Bronchial epithelial cell (primary cell): Measurements from ENCODE around the gene CMYA5. TPM values are rescaled to one million over a fixed set of nuclear protein-coding genes. Genes with fewer than 3 reads are reported as not detected.
A peak's percentile ranks its signal among the peaks of the same experiment; 100 is the strongest.
"Not testable (repeated sequence)": the region's sequence is repeated elsewhere in the genome, so short reads cannot be mapped to it uniquely, and the experiment has no call there.

Experiments
- DNase-seq: peaks from one replicate; pipeline ENCODE4 v3.0.0-alpha.2; 2010; ENCODE audit warnings: low read depth
- FAIRE-seq: peaks from 2 replicates; lab custom pipeline; 2011; peaks lifted over from hg19 to GRCh38; lab: Jason Lieb, UNC
- H3K27me3 ChIP-seq: 2 replicates; pipeline ENCODE4 v1.5.1; 2011; ENCODE audit warnings: low read length; ENCODE audit not compliant: control insufficient read depth, insufficient read depth
- H3K36me3 ChIP-seq: 2 replicates; pipeline ENCODE4 v1.5.1; 2011; ENCODE audit warnings: low read length; ENCODE audit not compliant: control insufficient read depth, insufficient read depth
- H3K4me3 ChIP-seq: 2 replicates; pipeline ENCODE4 v1.5.1; 2011; ENCODE audit warnings: mild to moderate bottlenecking, low read depth, low read length, control low read depth
- CTCF ChIP-seq: IDR thresholded peaks from 2 replicates; pipeline ENCODE4 v1.5.1; 2011; ENCODE audit warnings: mild to moderate bottlenecking, moderate library complexity, low read length, control low read depth, inconsistent platforms; ENCODE audit not compliant: insufficient read depth, severe bottlenecking
- total RNA-seq: library from RNA; depleted of rRNA; stranded (reverse); fragments of >200 nt; gene quantifications from 2 replicates; pipeline ENCODE4 v1.2.1, GENCODE V29; 2014

CMYA5 gene
- total RNA-seq, 1 donor from 2014 or later, result 0.26 TPM

- Histone ChIP-seq H3K27me3 (no peaks in the 10 kb centered on the region), H3K4me3 (no peak overlapping the region), H3K36me3 (no peaks in the 10 kb centered on the region)
- no peak for DNase-seq
- no peak for FAIRE-seq
- no peak for TF ChIP-seq CTCF
Observed at GRCh38 chr5:79663212-79663611, 26.4 kb upstream of the CMYA5 start.

DNA sequence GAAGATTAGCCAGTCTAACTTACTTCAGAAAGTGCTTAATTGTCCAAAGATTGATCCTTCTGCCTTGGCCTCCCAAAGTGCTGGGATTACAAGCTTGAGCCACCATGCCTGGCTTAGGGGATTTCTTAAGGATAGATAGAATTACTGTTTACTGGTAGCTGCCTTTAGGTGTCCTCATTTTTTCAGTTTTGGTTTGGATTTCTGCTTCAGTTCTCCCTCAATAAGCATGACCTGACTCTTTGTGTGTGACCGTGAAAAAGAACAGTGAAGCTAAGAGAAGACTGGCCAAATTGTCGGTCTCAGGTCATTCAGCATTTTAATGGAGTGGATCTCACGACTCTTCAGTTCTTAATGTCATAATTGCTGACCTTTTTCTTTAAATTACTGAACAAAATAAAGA is 22.9 kb upstream of the CMYA5 start:
- Histone ChIP-seq H3K36me3 (no peaks in the 10 kb centered on the region), H3K27me3 (no peaks in the 10 kb centered on the region), H3K4me3 (no peak overlapping the region)
- DNase-seq (no peak), FAIRE-seq (no peak)
- no peak for TF ChIP-seq CTCF

GRCh38 chr5:79672392-79672791 is 17.2 kb upstream of the CMYA5 start:
- Histone ChIP-seq H3K27me3 (no peaks in the 10 kb centered on the region), H3K36me3 (no peaks in the 10 kb centered on the region), H3K4me3 (no peak overlapping the region)
- FAIRE-seq, result no peak
- no peak for DNase-seq
- no peak for TF ChIP-seq CTCF

DNA sequence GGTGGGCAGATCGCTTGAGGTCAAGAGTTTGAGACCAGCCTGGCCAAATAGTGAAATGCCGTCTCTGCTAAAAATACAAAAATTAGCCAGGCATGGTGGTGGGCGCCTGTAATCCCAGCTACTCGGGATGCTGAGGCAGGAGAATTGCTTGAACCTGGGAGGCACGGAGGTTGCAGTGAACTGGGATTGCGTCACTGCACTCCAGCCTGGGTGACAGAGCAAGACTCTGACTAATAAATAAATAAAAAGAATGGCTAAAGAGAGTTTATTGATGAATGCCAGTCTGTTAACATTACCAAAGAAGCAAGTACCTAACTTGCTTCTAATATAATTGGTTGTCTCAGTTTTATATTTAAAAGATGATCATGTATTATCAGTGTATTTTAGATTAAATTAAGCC is 13.3 kb upstream of the CMYA5 start:
- not testable (repeated sequence) for H3K27me3 ChIP-seq, H3K4me3 ChIP-seq, H3K36me3 ChIP-seq, FAIRE-seq
- peak; percentile 49 for DNase-seq

DNA sequence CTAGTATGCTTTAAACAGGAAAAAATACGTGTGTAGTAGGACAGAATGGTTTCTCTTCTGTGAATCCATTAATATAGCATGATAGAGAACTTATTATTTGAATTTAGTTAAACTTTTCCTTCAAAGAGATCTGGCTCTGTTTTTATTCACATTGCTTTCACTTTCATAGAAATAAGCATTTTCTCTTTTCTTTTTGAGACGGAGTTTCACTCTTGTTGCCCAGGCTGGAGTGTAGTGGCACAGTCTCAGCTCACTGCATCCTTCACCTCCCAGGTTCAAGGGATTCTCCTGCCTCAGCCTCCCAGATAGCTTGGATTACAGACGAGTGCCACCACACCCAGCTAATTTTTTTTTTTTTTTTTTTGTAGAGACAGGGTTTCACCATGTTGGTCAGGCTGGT is 7.5 kb upstream of the CMYA5 start:
- H3K27me3 ChIP-seq, DNase-seq, H3K36me3 ChIP-seq, FAIRE-seq, H3K4me3 ChIP-seq: not testable (repeated sequence)

- Histone ChIP-seq H3K4me3 (no peak overlapping the region), H3K36me3 (peaks cover 3% of the 10 kb centered on the region), H3K27me3 (no peaks in the 10 kb centered on the region)
- DNase-seq, result no peak
- no peak for FAIRE-seq
- no peak for TF ChIP-seq CTCF
Observed at GRCh38 chr5:79684782-79685181, 4.9 kb upstream of the CMYA5 start.

DNA sequence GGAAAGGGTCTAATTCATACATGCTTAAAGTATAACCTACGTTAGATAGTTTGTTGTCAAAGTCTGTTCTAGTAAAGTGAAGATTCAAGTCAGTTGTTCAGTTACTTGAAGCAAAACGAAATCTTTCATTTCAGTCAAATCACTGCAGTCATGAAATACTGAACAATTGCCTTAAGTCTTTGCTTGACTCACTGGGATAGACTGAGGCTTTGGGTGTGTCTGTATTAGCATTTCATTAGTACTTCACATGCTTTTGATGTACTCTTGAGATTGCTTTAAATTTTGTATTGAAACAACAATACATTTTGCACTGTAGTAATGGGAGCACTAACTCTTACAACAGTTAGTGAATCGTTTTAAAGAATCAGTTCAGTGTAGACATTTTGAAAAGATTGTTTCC is 4.0 kb upstream of the CMYA5 start:
- no peak for TF ChIP-seq CTCF
- Histone ChIP-seq H3K27me3 (no peaks in the 10 kb centered on the region), H3K4me3 (no peak overlapping the region), H3K36me3 (peaks cover 3% of the 10 kb centered on the region)
- DNase-seq (peak; percentile 21), FAIRE-seq (no peak)
